ENCODE results near the gene TUBA4B. TPM values are rescaled to one million over a fixed set of nuclear protein-coding genes. Genes with fewer than 3 reads are reported as not detected.

The TUBA4B gene
- total RNA-seq, 1 experiment from 2014 or later = not detected

GRCh38 chr2:219287580-219288265 is 34.7 kb downstream of the TUBA4B start:
- ChIA-PET POLR2A (no interaction called here), CTCF (no interaction called here)
- no peaks in the 10 kb centered on the region for H3K9me3 ChIP-seq (ENCODE audit: control insufficient read depth, insufficient read depth, low read depth, low read length)
- no peaks in the 10 kb centered on the region for H3K36me3 ChIP-seq (ENCODE audit: control insufficient read depth, insufficient read depth, low read length)
- no peaks in the 10 kb centered on the region for H3K27me3 ChIP-seq (ENCODE audit: control insufficient read depth, insufficient read depth, low read length)
- TF ChIP-seq POLR2AphosphoS5 (IDR thresholded peaks at IDR 0.05; ENCODE audit: low read depth, low read length) (no peak; the same call in 1 of the 2 replicates), REST (IDR thresholded peaks at IDR 0.05; ENCODE audit: insufficient read depth in 1 of 2, low read depth in 2 of 2, low read length in 1 of 2) (no peak), TCF7L2 (IDR thresholded peaks at IDR 0.05; ENCODE audit: low read depth, low read length) (no peak), SIN3A (IDR thresholded peaks at IDR 0.05; ENCODE audit: borderline replicate concordance, insufficient read depth, low read depth, low read length) (no peak), CTCF (IDR thresholded peaks at IDR 0.05) (no peak)
- in situ Hi-C loops (cut with HindIII; ENCODE audit: low pct_unique_long_range_greater_than_20kb, low sequenced_read_pairs) = no loop called here
- H3K4me1 ChIP-seq (ENCODE audit: control insufficient read depth, insufficient read depth, low read length) = peaks cover 4% of the 10 kb centered on the region; the same call in 1 of the 2 replicates
- H3K4me3 ChIP-seq (ENCODE audit: low read depth in 2 of 2, low read length in 2 of 2) = no peak overlapping the region
- H3K27ac ChIP-seq (ENCODE audit: low read length) = no peak overlapping the region
- BruUV-seq (replicated peaks) = no TSS peak
- no peak for ATAC-seq
- no peak for DNase-seq (ENCODE audit: low read depth, low spot score)
- intact Hi-C loops (cut with micrococcal nuclease; ENCODE audit: unreplicated experiment) = no loop called here

GRCh38 chr2:219289195-219289536 is 36.1 kb downstream of the TUBA4B start:
- Histone ChIP-seq H3K9me3 (ENCODE audit: control insufficient read depth, insufficient read depth, low read depth, low read length) (no peaks in the 10 kb centered on the region), H3K4me1 (ENCODE audit: control insufficient read depth, insufficient read depth, low read length) (peaks cover 4% of the 10 kb centered on the region; the same call in 1 of the 2 replicates), H3K27me3 (ENCODE audit: control insufficient read depth, insufficient read depth, low read length) (no peaks in the 10 kb centered on the region), H3K27ac (ENCODE audit: low read length) (no peak overlapping the region), H3K36me3 (ENCODE audit: control insufficient read depth, insufficient read depth, low read length) (no peaks in the 10 kb centered on the region), H3K4me3 (ENCODE audit: low read depth in 2 of 2, low read length in 2 of 2) (no peak overlapping the region)
- BruUV-seq (replicated peaks) = no TSS peak
- CTCF ChIA-PET = no interaction called here
- POLR2A ChIA-PET = no interaction called here
- ATAC-seq (no peak), DNase-seq (ENCODE audit: low read depth, low spot score) (no peak)
- in situ Hi-C loops (cut with HindIII; ENCODE audit: low pct_unique_long_range_greater_than_20kb, low sequenced_read_pairs) = no loop called here
- intact Hi-C loops (cut with micrococcal nuclease; ENCODE audit: unreplicated experiment) = no loop called here
- TF ChIP-seq CTCF (IDR thresholded peaks at IDR 0.05) = no peak
- no peak for TF ChIP-seq SIN3A (IDR thresholded peaks at IDR 0.05; ENCODE audit: borderline replicate concordance, insufficient read depth, low read depth, low read length)
- no peak for TF ChIP-seq REST (IDR thresholded peaks at IDR 0.05; ENCODE audit: insufficient read depth in 1 of 2, low read depth in 2 of 2, low read length in 1 of 2)
- no peak for TF ChIP-seq TCF7L2 (IDR thresholded peaks at IDR 0.05; ENCODE audit: low read depth, low read length)
- TF ChIP-seq POLR2AphosphoS5 (IDR thresholded peaks at IDR 0.05; ENCODE audit: low read depth, low read length) = no peak

Data from Panc1 (cell line).